ENCODE measurements around the gene CENPL.

Gene CENPL

GRCh38 chr1:173824315-173825081 lies at the start of gene CENPL, which contains the start of gene DARS2:
Gene CENPL (minus strand): TSS chr1:173824883. CDS start chr1:173811299, 13,584 bp downstream.
Gene DARS2 (plus strand): TSS chr1:173824673. CDS start chr1:173825230, 557 bp downstream.
- FAIRE-seq = peak; percentile 67
- DNase-seq (ENCODE audit: insufficient read length, low spot score) = peak; percentile 75
- TF ChIP-seq, protein P1, sequence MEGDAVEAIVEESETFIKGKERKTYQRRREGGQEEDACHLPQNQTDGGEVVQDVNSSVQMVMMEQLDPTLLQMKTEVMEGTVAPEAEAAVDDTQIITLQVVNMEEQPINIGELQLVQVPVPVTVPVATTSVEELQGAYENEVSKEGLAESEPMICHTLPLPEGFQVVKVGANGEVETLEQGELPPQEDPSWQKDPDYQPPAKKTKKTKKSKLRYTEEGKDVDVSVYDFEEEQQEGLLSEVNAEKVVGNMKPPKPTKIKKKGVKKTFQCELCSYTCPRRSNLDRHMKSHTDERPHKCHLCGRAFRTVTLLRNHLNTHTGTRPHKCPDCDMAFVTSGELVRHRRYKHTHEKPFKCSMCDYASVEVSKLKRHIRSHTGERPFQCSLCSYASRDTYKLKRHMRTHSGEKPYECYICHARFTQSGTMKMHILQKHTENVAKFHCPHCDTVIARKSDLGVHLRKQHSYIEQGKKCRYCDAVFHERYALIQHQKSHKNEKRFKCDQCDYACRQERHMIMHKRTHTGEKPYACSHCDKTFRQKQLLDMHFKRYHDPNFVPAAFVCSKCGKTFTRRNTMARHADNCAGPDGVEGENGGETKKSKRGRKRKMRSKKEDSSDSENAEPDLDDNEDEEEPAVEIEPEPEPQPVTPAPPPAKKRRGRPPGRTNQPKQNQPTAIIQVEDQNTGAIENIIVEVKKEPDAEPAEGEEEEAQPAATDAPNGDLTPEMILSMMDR (IDR thresholded peaks at IDR 0.05; ENCODE audit: insufficient read depth, missing control alignments) = no peak

GRCh38 chr1:173871500-173871899 lies 46.8 kb upstream of the CENPL start:
- TF ChIP-seq, protein P1 (IDR thresholded peaks at IDR 0.05; ENCODE audit: insufficient read depth, missing control alignments) = no peak
- FAIRE-seq (no peak), DNase-seq (ENCODE audit: insufficient read length, low spot score) (no peak)

GRCh38 chr1:173871091-173871490 lies 46.4 kb upstream of the CENPL start:
- TF ChIP-seq, protein P1 (IDR thresholded peaks at IDR 0.05; ENCODE audit: insufficient read depth, missing control alignments) = no peak
- FAIRE-seq (no peak), DNase-seq (ENCODE audit: insufficient read length, low spot score) (no peak)

DNA sequence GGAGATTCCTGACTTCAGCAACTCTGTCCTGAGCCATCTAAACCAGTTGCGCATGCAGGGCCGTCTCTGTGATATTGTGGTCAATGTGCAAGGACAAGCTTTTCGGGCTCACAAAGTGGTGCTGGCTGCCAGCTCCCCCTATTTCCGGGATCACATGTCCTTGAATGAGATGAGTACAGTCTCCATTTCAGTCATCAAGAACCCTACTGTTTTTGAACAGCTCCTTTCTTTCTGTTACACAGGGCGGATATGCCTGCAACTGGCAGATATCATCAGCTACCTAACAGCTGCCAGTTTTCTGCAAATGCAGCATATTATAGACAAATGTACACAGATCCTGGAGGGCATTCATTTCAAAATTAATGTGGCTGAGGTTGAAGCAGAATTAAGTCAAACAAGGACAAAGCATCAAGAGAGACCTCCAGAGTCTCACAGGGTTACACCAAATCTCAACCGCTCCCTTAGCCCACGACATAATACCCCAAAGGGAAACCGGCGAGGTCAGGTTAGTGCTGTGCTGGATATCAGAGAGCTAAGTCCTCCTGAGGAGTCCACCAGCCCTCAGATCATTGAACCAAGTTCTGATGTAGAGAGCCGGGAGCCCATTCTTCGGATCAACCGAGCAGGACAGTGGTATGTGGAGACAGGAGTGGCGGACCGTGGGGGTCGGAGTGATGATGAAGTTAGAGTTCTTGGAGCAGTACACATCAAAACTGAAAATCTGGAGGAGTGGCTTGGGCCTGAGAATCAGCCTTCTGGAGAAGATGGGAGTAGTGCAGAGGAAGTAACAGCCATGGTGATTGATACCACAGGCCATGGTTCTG lies 45.8 kb upstream of the CENPL start:
- FAIRE-seq (no peak), DNase-seq (ENCODE audit: insufficient read length, low spot score) (no peak)

GRCh38 chr1:173869021-173869359 lies 44.3 kb upstream of the CENPL start:
- FAIRE-seq (no peak), DNase-seq (ENCODE audit: insufficient read length, low spot score) (no peak)
- TF ChIP-seq, protein P1 (IDR thresholded peaks at IDR 0.05; ENCODE audit: insufficient read depth, missing control alignments) = no peak

More for the DNA sequence above, 45.8 kb upstream of the CENPL start:
- TF ChIP-seq, protein P1 (IDR thresholded peaks at IDR 0.05; ENCODE audit: insufficient read depth, missing control alignments) = no peak

DNA sequence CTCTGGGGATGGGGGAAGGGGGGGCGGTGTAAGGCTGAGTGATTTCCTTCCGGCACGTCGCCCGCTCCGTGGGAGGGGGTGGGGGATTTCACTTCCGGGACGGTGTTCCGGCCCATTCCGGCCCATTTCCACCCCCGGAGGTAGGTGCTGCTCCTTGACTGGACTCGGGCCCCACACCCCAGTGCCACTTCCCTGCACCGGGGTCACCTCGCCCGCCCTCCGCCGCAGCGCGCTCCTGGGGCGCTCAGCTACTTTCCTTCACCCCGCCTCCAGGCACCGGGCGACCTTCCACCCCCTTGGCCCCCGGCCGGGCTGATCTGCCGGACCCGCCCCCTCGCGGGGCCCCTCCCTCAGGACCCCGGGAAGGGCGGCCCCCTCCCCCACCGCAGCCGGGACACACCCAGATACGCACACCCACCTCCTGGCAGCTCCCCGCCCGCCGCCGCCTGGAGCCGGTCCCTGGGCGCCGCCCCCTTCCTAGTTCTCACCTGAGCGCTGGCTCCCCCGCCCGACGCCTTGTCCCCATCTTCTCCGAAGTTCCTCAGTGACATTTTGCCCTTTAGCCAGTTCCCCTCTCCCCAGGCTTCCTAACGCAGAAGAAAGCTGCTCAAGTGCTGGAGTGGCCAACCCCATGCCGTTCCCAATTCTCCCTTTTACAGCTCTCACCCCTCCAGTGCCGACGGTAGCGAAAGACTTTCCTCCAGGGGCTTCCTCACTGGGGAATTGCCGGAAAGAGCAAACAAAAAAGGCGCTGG lies 43.8 kb upstream of the CENPL start, which contains the start of gene ZBTB37:
Gene ZBTB37 (plus strand): TSS at position 115 of the 755 bp plus-strand sequence. CDS start 1,846 bp downstream, outside the sequence.
- peak; percentile 73 for DNase-seq (ENCODE audit: insufficient read length, low spot score)
- FAIRE-seq = no peak
- TF ChIP-seq, protein P1 (IDR thresholded peaks at IDR 0.05; ENCODE audit: insufficient read depth, missing control alignments) = no peak

Data from D721Med (cell line).